ENCODE results near the gene CD2.

CD2 gene

GRCh38 chr1:116769994-116770393, 15.8 kb downstream of the CD2 start:
- Mint-ChIP-seq H3K27me3 (ENCODE audit: low read depth) (no peaks in the 10 kb centered on the region), H3K9me3 (peaks cover 17% of the 10 kb centered on the region), H3K4me3 (peak overlapping the region; percentile 63), H3K4me1 (ENCODE audit: low read depth) (peaks cover 74% of the 10 kb centered on the region), H3K36me3 (ENCODE audit: low read depth) (peaks cover 59% of the 10 kb centered on the region), H3K27ac (peak overlapping the region; percentile 99)

GRCh38 chr1:116770625-116771024, 16.4 kb downstream of the CD2 start:
- peak overlapping the region; percentile 99 for H3K27ac Mint-ChIP-seq
- H3K4me1 Mint-ChIP-seq (ENCODE audit: low read depth), result peaks cover 70% of the 10 kb centered on the region
- H3K4me3 Mint-ChIP-seq, result peak overlapping the region; percentile 63
- H3K36me3 Mint-ChIP-seq (ENCODE audit: low read depth), result peaks cover 54% of the 10 kb centered on the region
- H3K27me3 Mint-ChIP-seq (ENCODE audit: low read depth), result no peaks in the 10 kb centered on the region
- peaks cover 17% of the 10 kb centered on the region for H3K9me3 Mint-ChIP-seq

GRCh38 chr1:116771997-116772647, 17.9 kb downstream of the CD2 start:
- H3K36me3 Mint-ChIP-seq (ENCODE audit: low read depth), result peaks cover 44% of the 10 kb centered on the region
- peaks cover 58% of the 10 kb centered on the region for H3K4me1 Mint-ChIP-seq (ENCODE audit: low read depth)
- H3K27me3 Mint-ChIP-seq (ENCODE audit: low read depth), result no peaks in the 10 kb centered on the region
- no peak overlapping the region for H3K4me3 Mint-ChIP-seq
- peak overlapping the region; percentile 78 for H3K27ac Mint-ChIP-seq
- H3K9me3 Mint-ChIP-seq, result peaks cover 20% of the 10 kb centered on the region

DNA sequence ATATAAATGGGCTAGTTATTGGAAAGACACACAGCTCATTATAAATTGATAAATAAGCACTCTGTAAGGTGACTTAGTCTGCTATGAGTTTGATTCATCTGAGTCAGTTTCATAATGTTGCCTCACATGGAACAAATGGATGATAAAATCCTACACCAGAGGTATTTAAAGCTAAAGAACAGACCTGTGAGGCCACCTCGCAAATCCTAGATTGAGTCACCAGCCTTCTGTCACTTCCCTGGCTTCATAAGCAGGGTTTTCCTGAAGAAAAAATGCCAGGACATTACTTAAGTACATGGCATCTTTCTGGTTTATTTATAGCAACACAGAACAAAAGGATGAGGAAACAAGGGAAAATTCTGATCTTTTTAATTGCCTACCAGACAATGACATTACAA, 18.4 kb downstream of the CD2 start:
- Mint-ChIP-seq H3K4me3 (no peak overlapping the region), H3K36me3 (ENCODE audit: low read depth) (peaks cover 39% of the 10 kb centered on the region), H3K4me1 (ENCODE audit: low read depth) (peaks cover 59% of the 10 kb centered on the region), H3K9me3 (peaks cover 20% of the 10 kb centered on the region), H3K27me3 (ENCODE audit: low read depth) (no peaks in the 10 kb centered on the region), H3K27ac (peak overlapping the region; percentile 78)

DNA sequence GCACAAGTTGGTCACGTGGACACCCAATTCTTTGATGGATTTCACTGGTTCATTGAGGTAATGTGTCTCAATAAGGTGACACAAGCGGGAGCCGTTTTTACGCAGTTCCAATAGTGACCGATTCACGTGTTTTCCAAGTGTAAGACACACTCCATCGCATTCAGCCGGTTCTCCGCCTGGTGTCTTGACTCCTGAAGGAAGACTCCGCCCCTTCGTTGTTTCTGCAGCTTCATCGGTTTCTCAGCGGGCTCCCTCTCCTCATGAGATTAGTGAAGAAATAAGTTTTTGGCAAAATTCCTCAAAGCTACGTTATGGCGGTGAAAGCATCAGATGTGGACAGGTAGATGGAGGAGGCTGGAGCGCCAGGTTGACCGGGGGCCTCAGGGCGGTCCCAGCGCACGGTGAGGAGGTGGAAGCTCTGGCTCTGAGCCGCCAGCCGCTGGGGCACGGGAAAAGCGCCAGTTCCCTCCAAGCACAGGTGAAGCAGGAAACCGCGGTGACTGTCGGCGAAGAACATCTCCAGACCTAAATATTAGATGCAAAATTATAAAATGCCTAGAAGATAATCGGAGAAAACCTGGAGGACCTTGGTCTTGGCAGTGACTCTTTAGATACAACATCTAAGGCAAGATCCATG, 21.0 kb downstream of the CD2 start:
- peaks cover 47% of the 10 kb centered on the region for H3K4me1 Mint-ChIP-seq (ENCODE audit: low read depth)
- H3K27ac Mint-ChIP-seq, result peak overlapping the region; percentile 16
- no peaks in the 10 kb centered on the region for H3K27me3 Mint-ChIP-seq (ENCODE audit: low read depth)
- peaks cover 20% of the 10 kb centered on the region for H3K36me3 Mint-ChIP-seq (ENCODE audit: low read depth)
- H3K9me3 Mint-ChIP-seq, result peaks cover 20% of the 10 kb centered on the region
- H3K4me3 Mint-ChIP-seq, result peak overlapping the region; percentile 13

- Mint-ChIP-seq H3K9me3 (peaks cover 15% of the 10 kb centered on the region), H3K4me3 (peak overlapping the region; percentile 3), H3K27me3 (ENCODE audit: low read depth) (no peaks in the 10 kb centered on the region), H3K36me3 (ENCODE audit: low read depth) (peaks cover 14% of the 10 kb centered on the region), H3K27ac (peak overlapping the region; percentile 71), H3K4me1 (ENCODE audit: low read depth) (peaks cover 20% of the 10 kb centered on the region)
These were observed 23.9 kb downstream of the CD2 start for GRCh38 chr1:116777831-116778830.

GRCh38 chr1:116781034-116781433, 26.8 kb downstream of the CD2 start:
- peaks cover 24% of the 10 kb centered on the region for H3K4me1 Mint-ChIP-seq (ENCODE audit: low read depth)
- H3K9me3 Mint-ChIP-seq, result peaks cover 8% of the 10 kb centered on the region
- no peak overlapping the region for H3K27ac Mint-ChIP-seq
- peaks cover 10% of the 10 kb centered on the region for H3K36me3 Mint-ChIP-seq (ENCODE audit: low read depth)
- H3K27me3 Mint-ChIP-seq (ENCODE audit: low read depth), result no peaks in the 10 kb centered on the region
- H3K4me3 Mint-ChIP-seq, result no peak overlapping the region

DNA sequence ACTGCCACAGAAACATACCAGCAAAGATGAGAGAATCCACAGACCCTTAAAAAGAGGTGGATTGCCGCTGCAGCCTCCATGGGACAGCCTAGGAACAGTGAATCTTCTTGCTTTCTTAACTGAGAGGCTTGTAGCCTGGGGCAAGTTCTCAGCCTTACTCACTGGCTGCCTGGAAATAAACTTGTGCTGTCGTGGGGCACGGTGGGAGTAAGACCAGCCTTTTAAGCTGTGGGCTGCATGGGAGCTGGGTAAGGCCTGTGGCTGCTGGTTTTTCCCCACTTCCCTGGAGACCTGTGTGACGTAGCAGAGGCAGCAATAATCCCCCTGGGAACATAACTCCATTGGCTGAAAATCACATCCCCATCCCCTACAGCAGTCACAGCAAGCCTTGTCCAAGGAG, 30.8 kb downstream of the CD2 start:
- peaks cover 17% of the 10 kb centered on the region for H3K4me1 Mint-ChIP-seq (ENCODE audit: low read depth)
- H3K27me3 Mint-ChIP-seq (ENCODE audit: low read depth), result no peaks in the 10 kb centered on the region
- no peak overlapping the region for H3K27ac Mint-ChIP-seq
- H3K36me3 Mint-ChIP-seq (ENCODE audit: low read depth), result peaks cover 14% of the 10 kb centered on the region
- H3K9me3 Mint-ChIP-seq, result peaks cover 20% of the 10 kb centered on the region
- no peak overlapping the region for H3K4me3 Mint-ChIP-seq

DNA sequence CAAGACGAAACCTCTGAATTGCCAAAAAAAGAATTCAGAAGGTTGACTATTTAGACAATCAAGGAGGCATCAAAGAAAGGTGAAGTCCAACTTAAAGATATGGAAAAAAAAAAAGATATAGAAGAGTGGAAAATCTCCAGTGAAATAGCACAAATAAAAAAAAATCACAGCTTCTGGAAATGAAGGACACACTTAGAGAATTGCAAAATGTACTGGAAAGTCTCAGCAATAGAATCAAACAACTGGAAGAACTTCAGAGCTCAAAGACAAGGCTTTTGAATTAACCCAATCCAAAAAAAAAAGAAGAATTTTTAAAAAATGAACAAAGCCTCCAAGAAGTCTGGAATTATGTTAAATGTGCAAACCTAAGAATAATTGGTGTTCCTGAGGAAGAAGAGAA, 31.8 kb downstream of the CD2 start:
- Mint-ChIP-seq H3K4me3 (no peak overlapping the region), H3K27me3 (ENCODE audit: low read depth) (no peaks in the 10 kb centered on the region), H3K36me3 (ENCODE audit: low read depth) (peaks cover 17% of the 10 kb centered on the region), H3K4me1 (ENCODE audit: low read depth) (peaks cover 23% of the 10 kb centered on the region), H3K9me3 (peaks cover 26% of the 10 kb centered on the region), H3K27ac (no peak overlapping the region)

DNA sequence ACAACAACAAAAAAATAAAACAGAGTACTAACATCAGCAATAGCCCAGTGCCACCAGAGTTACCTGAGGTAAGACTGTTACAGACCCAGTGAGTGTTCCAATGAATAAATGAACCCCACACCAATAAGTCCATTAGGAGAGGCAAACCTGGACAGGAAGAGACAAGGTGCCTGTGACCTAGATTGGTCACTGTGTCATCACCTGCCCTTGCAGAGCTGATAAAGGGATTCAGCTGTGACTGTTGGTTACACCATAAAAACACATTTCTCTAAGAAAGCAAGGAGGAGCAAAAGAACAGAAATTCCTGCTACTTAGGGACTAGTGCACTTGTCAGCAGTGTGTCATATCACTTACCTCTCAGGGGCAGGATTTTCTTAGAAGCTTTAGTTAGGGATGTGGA, 37.5 kb downstream of the CD2 start:
- peaks cover 45% of the 10 kb centered on the region for H3K4me1 Mint-ChIP-seq (ENCODE audit: low read depth)
- no peaks in the 10 kb centered on the region for H3K27me3 Mint-ChIP-seq (ENCODE audit: low read depth)
- no peak overlapping the region for H3K27ac Mint-ChIP-seq
- no peak overlapping the region for H3K4me3 Mint-ChIP-seq
- H3K36me3 Mint-ChIP-seq (ENCODE audit: low read depth), result peaks cover 17% of the 10 kb centered on the region
- peaks cover 14% of the 10 kb centered on the region for H3K9me3 Mint-ChIP-seq

DNA sequence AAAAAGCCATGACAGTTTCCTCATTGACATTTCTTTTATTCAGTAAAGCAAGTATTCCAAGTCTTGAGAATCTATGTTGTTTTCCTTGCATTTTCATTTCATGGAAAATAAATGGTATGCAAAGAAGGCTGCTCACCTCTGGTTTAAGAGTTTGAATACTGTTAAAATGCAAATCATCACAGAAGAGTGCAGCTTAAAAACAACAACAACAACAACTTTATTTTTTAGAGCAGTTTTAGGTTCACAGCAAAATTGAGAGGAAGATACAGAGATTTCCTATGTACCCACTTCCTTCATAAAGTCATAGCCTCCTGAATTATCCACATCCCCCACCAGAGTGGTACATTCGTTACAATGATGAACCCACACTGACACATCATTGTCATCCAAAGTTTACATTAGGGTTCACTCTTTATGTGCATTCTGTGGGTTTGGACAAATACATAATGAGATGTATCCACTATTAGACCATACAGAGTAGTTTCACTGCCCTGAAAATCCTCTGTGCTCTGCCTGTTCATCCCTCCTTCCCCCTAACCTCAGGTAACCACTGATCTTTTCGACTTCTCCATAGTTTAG, 39.2 kb downstream of the CD2 start:
- Mint-ChIP-seq H3K27me3 (ENCODE audit: low read depth) (no peaks in the 10 kb centered on the region), H3K9me3 (peaks cover 15% of the 10 kb centered on the region), H3K4me1 (ENCODE audit: low read depth) (peaks cover 57% of the 10 kb centered on the region), H3K36me3 (ENCODE audit: low read depth) (peaks cover 22% of the 10 kb centered on the region), H3K4me3 (no peak overlapping the region), H3K27ac (no peak overlapping the region)

- H3K4me3 Mint-ChIP-seq, result no peak overlapping the region
- H3K4me1 Mint-ChIP-seq (ENCODE audit: low read depth), result peaks cover 60% of the 10 kb centered on the region
- peaks cover 25% of the 10 kb centered on the region for H3K36me3 Mint-ChIP-seq (ENCODE audit: low read depth)
- no peaks in the 10 kb centered on the region for H3K27me3 Mint-ChIP-seq (ENCODE audit: low read depth)
- H3K9me3 Mint-ChIP-seq, result peaks cover 18% of the 10 kb centered on the region
- no peak overlapping the region for H3K27ac Mint-ChIP-seq
These were observed 40.1 kb downstream of the CD2 start for GRCh38 chr1:116794371-116794770.

GRCh38 chr1:116794804-116795481, 40.7 kb downstream of the CD2 start:
- H3K4me3 Mint-ChIP-seq, result no peak overlapping the region
- peaks cover 18% of the 10 kb centered on the region for H3K9me3 Mint-ChIP-seq
- H3K27ac Mint-ChIP-seq, result no peak overlapping the region
- peaks cover 25% of the 10 kb centered on the region for H3K36me3 Mint-ChIP-seq (ENCODE audit: low read depth)
- H3K4me1 Mint-ChIP-seq (ENCODE audit: low read depth), result peaks cover 61% of the 10 kb centered on the region
- no peaks in the 10 kb centered on the region for H3K27me3 Mint-ChIP-seq (ENCODE audit: low read depth)

GRCh38 chr1:116795482-116795829, 41.2 kb downstream of the CD2 start:
- no peak overlapping the region for H3K4me3 Mint-ChIP-seq
- no peak overlapping the region for H3K27ac Mint-ChIP-seq
- H3K4me1 Mint-ChIP-seq (ENCODE audit: low read depth), result peaks cover 61% of the 10 kb centered on the region
- peaks cover 13% of the 10 kb centered on the region for H3K9me3 Mint-ChIP-seq
- peaks cover 22% of the 10 kb centered on the region for H3K36me3 Mint-ChIP-seq (ENCODE audit: low read depth)
- no peaks in the 10 kb centered on the region for H3K27me3 Mint-ChIP-seq (ENCODE audit: low read depth)
